Activated CD8-positive, alpha-beta memory T cell treated with anti-CD3 and anti-CD28 coated beads for 36 hours (primary cell): ENCODE results near the gene RETSAT. TPM values are rescaled to one million over a fixed set of nuclear protein-coding genes. Genes with fewer than 3 reads are reported as not detected.
"Not testable (repeated sequence)": the region's sequence is repeated elsewhere in the genome, so short reads cannot be mapped to it uniquely, and the experiment has no call there.

Experiments
- CTCF ChIA-PET: fragments of 350-600 bp; sonication (Branson Sonifier 250); formaldehyde crosslinking; loops from one replicate; lab custom pipeline; 2021; ENCODE audit warnings: antibody characterized with exemption; lab: Charles Lee
- POLR2A ChIA-PET: fragments of 350-600 bp; sonication (Branson Sonifier 250); formaldehyde crosslinking; loops from one replicate; lab custom pipeline; 2021; ENCODE audit warnings: antibody characterized with exemption; lab: Charles Lee
- total RNA-seq, 2 experiments: library from RNA; stranded (reverse); gene quantifications; one replicate each; pipeline ENCODE4 v1.2.3, GENCODE V29; 2021

Gene RETSAT
- total RNA-seq, 2 experiments from 2014 or later = 32.1 to 34.0 TPM

DNA sequence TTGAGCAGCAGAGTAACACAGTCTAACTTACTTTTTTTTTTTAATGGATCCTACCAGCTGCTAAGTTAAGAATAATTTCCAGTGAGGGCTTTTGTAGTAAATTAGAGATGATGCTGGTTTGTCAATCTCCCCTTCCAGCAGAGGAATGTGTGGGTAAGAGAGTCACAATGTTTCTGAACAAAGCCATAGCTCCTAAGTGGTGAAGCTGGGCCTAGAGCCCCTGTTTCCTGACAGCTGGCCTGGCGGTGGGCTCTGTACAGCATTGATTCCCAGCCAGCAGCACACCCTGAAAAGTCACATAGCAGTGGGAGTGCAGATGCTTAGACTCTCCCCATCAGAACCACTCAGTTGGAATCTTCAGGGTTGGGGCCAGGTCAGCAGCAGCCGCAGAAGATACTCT, 31.4 kb upstream of the RETSAT start:
- ChIA-PET POLR2A (no interaction called here), CTCF (interaction anchor here (1.3 kb wide), 1 partner anchor 166 kb away, joined by 3 read pairs; no protein-coding TSS in a partner anchor)

DNA sequence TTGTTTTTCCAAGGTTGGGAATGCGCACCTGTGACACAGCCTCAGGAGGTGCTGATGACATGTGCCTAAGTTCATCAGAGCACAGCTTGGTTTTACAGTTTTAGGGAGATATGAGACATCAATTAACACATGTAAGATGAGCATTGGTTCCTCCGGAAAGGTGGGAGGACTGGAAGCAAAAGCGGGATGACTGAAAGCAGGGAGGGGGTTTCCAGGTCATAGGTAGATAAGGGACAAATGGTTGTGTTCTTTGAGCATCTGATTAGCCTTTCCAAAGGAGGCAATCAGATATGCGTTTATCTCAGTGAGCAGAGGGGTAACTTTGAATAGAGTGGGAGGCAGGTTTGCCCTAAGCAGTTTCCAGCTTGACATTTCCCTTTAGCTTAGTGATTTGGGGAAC, 29.5 kb upstream of the RETSAT start:
- ChIA-PET CTCF (interaction anchor here (1.6 kb wide), 1 partner anchor 37 kb away, joined by 5 read pairs; no protein-coding TSS in a partner anchor), POLR2A (no interaction called here)

DNA sequence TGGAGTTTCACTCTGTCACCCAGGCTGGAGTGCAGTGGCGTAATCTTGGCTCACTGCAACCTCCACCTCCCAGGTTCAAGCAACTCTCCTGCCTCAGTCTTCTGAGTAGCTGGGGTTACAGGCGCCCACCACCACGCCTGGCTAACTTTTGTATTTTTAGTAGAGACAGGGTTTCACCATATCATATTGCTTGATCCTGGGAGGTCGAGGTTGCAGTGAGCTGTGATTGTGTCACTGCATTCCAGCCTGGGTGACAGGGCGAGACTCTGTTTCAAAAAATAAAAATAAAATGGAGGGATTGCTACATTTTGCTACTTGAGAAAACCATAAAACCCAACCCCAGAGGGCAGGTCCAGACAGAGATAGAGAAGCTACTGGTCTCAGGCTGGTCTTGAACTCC, 28.8 kb upstream of the RETSAT start:
- CTCF ChIA-PET = interaction anchor here (0.7 to 1.6 kb wide), 2 partner anchors 38 to 248 kb away, joined by 3 to 5 read pairs; no protein-coding TSS in a partner anchor
- POLR2A ChIA-PET = not testable (repeated sequence)

DNA sequence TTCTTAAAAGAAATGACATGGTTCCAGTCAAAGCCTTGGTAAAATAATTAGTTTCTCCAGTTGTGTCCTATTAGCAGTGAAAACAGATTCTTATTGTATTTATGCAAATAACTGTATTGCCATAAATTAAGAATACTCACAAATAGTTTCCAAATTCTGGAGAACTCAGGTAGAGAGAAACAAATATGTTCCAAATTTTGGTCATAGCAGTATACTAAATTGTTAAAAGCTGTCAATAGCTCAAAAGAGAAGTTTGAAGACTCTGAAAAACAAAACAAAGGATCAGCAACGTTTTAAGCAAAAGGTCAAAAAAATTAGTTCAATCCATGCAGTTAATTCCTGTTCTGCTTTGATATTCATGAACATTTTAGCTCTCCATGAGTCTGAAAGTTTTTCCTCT, 25.7 kb upstream of the RETSAT start:
- ChIA-PET POLR2A (no interaction called here), CTCF (no interaction called here)

DNA sequence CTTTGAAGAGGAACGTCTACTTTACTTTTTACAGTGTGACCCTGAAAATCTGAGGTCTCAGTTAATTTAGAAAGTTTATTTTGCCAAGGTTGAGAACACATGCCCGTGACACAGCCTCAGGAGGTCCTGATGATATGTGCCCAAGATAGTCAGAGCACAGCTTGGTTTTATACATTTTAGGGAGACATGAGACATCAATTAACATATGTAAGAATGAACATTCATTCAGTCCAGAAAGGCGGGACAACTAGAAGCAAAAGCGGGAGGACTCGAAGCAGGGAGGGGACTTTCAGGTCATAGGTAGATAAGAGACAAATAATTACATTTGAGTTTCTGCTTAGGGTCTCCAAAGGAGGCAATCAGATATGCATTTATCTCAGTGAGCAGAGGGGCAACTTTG, 23.9 kb upstream of the RETSAT start:
- POLR2A ChIA-PET = no interaction called here

DNA sequence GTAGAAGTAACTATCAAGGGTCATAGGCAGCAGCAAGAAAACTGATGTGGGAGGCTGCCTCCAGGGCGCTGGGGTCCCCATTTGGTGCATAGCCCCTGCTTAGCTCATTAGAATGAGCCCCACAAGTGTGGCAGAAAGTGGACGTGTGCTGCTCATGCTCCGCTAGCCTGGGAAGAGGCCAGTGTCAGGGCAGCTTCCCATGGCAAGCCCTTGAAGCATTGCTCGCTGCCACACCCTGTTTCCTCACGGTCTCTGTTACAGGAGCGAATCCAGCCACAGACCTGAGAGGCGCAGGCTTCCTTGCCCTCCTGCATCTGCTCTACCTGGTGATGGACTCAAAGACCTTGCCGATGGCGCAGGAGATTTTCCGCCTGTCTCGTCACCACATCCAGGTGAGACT, 22.8 kb upstream of the RETSAT start:
- CTCF ChIA-PET = no interaction called here
- POLR2A ChIA-PET = no interaction called here

More for the DNA sequence above, 23.9 kb upstream of the RETSAT start:
- CTCF ChIA-PET = no interaction called here

DNA sequence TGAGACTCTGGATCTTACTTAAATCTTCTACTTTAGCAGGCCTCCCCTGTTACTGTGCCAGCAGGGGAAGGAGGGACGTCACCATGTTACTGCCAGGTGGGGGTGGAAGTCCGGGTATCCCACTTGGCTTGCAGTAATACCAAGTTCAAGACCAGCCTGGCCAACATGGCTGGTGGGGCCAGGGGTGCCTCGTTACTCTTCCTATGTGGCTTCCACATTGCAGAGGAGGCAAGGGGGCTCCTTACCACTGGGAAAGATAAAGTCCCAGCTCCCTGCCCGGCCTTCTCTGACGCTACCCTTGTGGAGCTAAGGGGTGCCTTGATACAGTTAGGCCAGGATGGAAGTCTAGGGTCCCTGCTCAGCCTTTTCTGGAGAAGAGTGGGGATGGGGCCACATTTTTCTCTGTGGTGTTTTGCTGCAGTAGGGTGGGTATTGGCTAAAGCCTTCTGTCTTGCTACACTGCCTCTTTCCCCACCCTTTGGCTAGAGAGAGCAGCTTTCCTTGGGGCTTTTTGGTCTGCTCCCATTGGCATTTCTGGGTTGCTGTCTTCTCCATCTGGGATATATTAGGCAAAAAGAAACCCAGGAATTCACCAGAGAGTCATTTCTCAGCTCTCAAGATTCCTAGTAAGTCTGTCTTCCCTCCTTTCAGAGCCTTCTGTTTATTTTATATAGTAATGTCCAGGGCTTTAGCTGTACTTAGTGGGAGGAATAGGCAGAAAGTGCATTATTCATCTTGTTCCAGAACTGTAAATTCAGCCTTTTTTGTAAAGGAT, 22.1 kb upstream of the RETSAT start:
- CTCF ChIA-PET = interaction anchor here (0.6 kb wide), 1 partner anchor 27 kb away, joined by 4 read pairs; no protein-coding TSS in a partner anchor
- POLR2A ChIA-PET = no interaction called here

DNA sequence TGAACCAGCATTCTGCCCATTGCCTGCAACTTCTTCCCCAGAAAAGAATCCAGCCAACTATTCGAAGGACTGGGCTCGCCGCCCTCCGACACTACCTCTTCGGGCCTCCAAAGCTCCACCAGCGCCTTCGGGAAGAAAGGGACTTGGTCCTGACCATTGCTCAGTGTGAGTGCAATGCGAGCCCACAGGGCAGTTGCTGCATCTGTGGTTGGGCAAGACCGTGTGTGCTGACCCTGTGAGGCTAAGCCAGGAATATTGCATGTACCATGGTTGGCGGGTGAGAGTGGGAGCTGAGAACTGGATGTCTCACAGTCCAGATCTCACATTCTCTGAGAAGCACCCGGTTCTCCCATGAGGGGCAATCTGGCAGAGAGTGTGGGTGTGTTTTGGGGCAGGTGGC, 16.7 kb upstream of the RETSAT start:
- CTCF ChIA-PET = no interaction called here
- POLR2A ChIA-PET = no interaction called here

DNA sequence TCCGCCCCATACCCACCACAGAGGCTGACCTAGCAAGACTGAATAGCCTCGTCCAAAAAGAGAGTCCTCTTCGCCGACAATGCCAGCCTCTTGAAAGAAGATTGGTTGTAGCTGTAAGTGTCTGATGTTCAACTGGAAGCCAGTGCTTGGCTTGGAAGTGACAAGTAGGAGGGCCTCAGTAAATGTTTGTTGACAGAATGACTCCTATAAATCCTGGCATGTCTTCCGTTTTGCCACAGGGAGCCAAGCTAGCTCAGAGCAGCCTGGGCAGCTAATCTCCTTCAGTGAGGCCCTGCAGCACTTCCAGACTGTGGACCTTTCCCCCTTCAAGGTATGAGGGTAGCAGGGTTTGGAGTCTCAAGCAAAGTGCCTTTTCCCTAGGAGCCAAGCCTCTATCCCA, 15.2 kb upstream of the RETSAT start:
- ChIA-PET POLR2A (interaction anchor here (0.6 kb wide), 1 partner anchor 234 kb away, joined by 6 read pairs; no protein-coding TSS in a partner anchor), CTCF (no interaction called here)

DNA sequence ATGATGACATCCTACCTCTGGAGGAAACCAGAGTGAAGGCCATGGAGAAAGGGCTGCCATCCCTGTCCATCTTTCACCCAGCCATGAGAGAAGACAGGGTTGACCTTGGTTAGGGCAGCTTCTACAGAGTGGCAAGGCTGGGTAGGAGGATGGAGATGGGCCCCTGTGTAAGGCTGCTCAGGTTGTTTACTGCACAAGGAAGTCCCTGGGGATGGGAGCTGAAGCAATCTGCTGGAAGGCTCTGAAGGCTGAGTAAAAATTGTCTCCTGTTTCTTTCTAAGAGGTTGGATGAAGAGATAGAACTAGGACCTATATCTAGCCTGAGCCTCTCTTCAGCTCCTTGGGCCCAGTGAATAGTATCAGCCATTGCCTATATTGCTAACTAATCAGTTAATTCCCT, 14.6 kb upstream of the RETSAT start:
- CTCF ChIA-PET = no interaction called here

DNA sequence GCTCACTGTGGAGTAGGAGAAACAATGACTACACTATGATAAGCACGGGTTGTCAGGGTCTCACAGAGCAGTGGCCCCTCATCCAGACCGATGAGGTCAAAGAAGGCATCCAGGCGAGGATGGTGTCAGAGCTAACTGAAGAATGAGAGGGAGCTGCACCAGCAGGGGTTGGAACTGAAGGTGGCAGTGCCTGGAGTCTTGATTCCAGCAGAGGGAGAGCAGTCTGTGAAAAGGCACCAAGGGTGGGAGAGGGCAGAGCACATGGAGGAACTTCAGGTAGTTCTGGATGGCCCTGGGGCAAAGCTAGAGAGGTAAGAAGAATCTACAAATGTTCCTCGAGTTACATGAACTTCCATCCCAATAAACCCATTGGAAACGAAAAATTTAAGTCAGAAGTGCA, 12.9 kb upstream of the RETSAT start:
- CTCF ChIA-PET = no interaction called here
- POLR2A ChIA-PET = no interaction called here

More for the DNA sequence above, 14.6 kb upstream of the RETSAT start:
- POLR2A ChIA-PET = no interaction called here

DNA sequence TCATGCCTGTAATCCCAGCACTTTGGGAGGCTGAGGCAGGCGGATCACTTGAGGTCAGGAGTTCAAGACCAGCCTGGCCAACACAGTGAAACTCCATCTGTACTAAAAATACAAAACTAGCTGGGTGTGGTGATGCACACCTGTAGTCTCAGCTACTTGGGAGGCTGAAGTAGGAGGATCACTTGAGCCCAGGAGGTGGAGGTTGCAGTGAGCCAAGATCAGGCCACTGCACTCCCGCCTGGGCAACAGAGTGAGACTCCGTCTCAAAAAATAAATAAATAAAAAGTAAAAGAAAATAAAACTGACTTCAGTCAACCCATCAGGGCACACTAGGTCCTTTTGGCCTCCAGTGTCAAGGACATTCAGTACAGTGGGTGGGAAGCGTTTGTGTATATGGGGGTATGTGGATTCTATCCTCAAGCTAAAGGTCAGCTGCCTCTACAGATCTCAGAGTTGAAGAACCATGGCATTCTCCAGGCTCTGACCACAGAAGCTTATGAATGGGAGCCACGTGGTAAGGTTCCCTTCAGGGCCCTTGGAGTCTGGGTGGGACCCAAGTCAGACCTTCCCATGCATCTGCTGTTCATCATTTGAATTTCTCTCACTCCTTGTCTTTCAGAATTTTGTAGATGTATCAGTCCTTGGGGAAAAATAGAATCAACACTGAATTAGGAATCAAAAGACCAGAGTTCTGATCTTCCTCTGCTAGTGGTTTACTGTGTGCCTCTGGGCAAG, 8.5 kb upstream of the RETSAT start:
- POLR2A ChIA-PET, CTCF ChIA-PET: not testable (repeated sequence)

DNA sequence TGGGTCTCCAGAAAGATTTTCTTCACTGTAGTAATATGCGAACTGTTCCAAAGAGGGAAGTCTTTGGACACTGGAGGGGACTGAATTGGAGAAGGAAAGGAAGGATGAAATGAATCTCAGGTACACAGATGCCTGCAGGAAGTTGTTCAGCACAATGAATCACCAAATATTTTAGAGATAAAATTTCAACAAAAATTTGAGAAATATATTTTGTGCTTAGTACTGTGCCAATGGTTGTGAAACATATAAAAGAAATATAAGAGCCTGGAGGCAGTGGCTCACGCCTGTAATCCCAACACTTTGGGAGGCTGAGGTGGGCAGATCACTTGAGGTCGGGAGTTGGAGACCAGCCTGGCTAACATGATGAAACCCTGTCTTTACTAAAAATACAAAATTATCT, 3.4 kb upstream of the RETSAT start:
- CTCF ChIA-PET = interaction anchor here (1.0 to 2.0 kb wide), 2 partner anchors 35 to 194 kb away, joined by 3 to 4 read pairs; no protein-coding TSS in a partner anchor

DNA sequence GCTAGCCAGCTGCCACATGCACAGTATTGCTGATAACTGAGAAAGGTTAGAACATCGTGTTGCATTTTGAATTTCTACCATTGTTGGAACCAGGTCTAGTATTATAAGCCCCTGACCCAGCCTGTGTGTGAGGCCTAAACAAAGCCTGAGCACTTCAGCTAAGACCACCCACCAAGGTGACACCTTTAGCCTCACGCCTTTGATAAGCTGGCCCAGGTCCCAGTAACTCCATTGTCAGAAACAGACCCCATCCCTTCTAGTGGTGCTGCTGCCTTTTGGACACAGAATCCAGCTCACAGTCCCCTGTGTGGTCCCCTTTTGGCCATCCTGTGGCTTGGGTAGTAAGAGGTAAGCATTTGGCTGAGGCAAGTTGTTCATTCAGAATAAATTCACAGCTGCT, 1.9 kb upstream of the RETSAT start:
- CTCF ChIA-PET = no interaction called here
- POLR2A ChIA-PET = no interaction called here

More for the DNA sequence above, 3.4 kb upstream of the RETSAT start:
- POLR2A ChIA-PET = interaction anchor here (0.6 kb wide), 1 partner anchor 271 kb away, joined by 3 read pairs; no protein-coding TSS in a partner anchor

DNA sequence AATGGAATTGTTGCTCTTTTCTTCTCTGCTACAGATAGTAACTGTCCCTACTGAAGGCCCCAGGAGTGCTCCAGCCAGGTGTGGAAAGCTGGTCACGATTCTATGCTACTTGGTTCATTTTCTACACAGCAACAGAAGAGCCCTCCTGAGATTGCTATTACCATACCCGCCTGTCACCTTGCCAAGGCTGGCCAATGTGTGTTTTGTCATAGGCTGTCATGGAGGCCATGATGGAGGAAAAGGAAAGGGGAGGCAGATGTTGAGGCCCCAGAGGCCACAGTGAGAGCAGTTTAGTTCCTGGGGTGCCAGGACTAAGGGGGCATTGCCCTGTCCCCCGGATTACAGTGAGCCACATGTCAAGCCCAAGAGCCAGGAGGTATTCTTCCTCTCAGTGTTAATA, 1.2 kb upstream of the RETSAT start:
- CTCF ChIA-PET = interaction anchor here (1.8 kb wide), 1 partner anchor 64 kb away, joined by 6 read pairs; the partner anchor contains the start of gene SH2D6
- POLR2A ChIA-PET = interaction anchor here (1.3 to 2.8 kb wide), 3 partner anchors 28 to 186 kb away, joined by 4 to 49 read pairs (median 13); partner anchors contain the start of genes MAT2A and TGOLN2

DNA sequence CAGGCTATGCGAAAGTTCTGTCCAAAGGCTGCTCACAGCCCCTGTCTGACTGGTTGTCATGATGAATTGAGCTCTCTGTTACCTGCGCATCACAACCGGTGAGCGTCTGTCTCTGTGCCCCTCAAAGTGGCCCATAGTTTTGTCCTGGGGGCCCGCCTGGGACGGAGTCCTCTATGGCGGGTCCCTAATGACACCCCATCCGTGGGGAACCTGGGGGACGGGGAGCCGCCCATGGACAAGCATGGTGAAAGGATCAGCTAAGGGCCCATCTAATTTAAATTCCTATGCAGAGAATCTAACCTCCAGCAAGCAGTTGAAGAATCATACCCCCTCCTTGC, 714 bp upstream of the RETSAT start:
- CTCF ChIA-PET = interaction anchor here (1.8 kb wide), 1 partner anchor 64 kb away, joined by 6 read pairs; the partner anchor contains the start of gene SH2D6
- POLR2A ChIA-PET = interaction anchor here (1.1 to 2.8 kb wide), 6 partner anchors 24 to 186 kb away, joined by 3 to 49 read pairs (median 5); partner anchors contain the start of genes MAT2A and TGOLN2

DNA sequence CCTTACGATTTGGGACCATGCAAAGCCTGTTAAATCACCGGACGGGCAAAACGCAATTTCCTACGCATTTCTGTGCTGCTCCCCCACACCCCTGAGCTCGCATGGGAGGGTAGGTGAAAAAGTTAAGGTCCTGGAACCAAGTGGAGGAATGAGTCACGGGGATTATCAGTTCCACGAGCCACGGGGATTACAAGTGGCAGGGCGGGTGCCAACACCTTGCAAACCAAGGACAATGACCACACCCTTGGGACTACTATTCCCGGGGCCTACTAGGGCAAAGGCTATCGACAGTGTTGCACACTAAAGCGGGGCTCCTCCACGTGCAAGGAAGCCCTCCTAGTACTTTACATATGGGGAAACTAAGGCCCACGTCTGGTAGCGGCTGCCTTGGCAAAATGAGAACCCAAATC, 447 bp downstream of the RETSAT start:
- ChIA-PET POLR2A (interaction anchor here (1.1 to 2.8 kb wide), 6 partner anchors 23 to 186 kb away, joined by 3 to 49 read pairs (median 6); partner anchors contain the start of genes MAT2A and TGOLN2), CTCF (interaction anchor here (1.8 kb wide), 1 partner anchor 66 kb away, joined by 6 read pairs; the partner anchor contains the start of gene SH2D6)

DNA sequence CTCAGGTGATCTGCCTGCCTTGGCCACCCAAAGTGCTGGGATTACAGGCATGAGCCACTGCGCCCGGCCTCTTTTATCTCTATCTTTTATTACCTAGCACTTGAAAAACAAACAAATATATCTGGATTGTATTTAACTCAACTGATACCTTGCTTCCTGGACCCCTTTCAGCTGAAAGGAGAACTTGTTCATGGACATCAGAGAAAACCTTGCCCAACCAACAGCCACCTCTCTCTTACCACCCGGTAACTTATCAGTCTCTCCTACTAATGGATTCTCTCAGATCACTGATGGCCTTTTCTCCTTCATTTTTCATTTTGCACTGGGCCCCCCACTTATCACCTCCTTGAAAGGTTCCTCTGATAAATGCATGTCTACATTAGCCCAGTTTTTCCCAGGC, 6.7 kb downstream of the RETSAT start:
- ChIA-PET POLR2A (no interaction called here), CTCF (no interaction called here)

DNA sequence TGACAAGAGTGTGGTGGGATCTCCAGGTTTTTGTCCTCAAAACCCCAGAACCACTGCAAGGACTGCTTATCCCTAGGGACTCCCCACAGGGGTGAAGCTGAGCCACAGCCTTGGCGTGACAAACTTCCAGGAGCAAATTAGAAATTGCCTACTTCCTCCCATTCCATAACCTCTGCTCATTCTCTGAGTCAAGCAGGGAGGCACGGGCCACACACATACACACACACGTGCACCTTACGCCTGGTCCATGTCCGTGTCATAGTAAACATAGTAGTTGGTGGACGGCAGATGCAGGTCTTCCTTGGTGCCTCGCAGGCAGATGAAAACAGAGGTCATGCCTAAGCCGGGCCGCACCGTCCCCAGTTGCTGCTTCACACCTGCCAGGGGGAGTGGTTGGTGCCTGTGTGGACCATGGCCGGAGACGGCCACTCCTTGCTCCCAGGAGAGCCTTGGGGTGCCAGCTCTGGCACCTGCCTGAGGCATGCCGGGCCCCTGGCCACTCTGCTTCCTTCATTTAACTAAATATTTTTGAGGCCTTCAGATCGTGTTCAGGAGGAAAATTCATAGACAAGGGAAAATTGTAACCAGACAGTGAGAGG, 9.9 kb downstream of the RETSAT start:
- ChIA-PET CTCF (no interaction called here), POLR2A (no interaction called here)
